MCF 10A (cell line): Measurements from ENCODE around the gene ANKRD12. TPM values are rescaled to one million over a fixed set of nuclear protein-coding genes. Genes with fewer than 3 reads are reported as not detected.

Experiments
- BruUV-seq: library from RNA; stranded (reverse); fragments of 400-500 nt; replicated peaks from 2 replicates; lab custom pipeline; 2021; lab: Mats Ljungman, UMichigan
- CTCF ChIA-PET: fragments of 300-600 bp; sonication (Branson Sonifier 250); formaldehyde crosslinking; extraction: SDS; loops from one replicate; lab custom pipeline; 2021; ENCODE audit warnings: antibody characterized with exemption, inconsistent platforms; lab: Yijun Ruan, JAX
- POLR2A ChIA-PET: fragments of 300-600, 350-650 bp; sonication (Branson Sonifier 250); formaldehyde crosslinking; extraction: SDS; loops from one replicate; lab custom pipeline; 2020; ENCODE audit warnings: antibody characterized with exemption, inconsistent platforms; lab: Yijun Ruan, JAX
- DNase-seq: peaks from one replicate; pipeline ENCODE4 v3.0.0-alpha.2; 2018; ENCODE audit not compliant: unreplicated experiment
- H3K27ac Mint-ChIP-seq: one replicate; pipeline ENCODE4 v1.8.0; 2022; ENCODE audit warnings: mild to moderate bottlenecking, low read depth, mixed read lengths; ENCODE audit not compliant: unreplicated experiment
- H3K27me3 Mint-ChIP-seq: one replicate; pipeline ENCODE4 v1.8.0; 2022; ENCODE audit warnings: mixed read lengths; ENCODE audit not compliant: insufficient read depth, unreplicated experiment
- H3K36me3 Mint-ChIP-seq: one replicate; pipeline ENCODE4 v1.8.0; 2022; ENCODE audit warnings: mild to moderate bottlenecking, moderate library complexity, mixed read lengths; ENCODE audit not compliant: insufficient read depth, unreplicated experiment
- H3K4me1 Mint-ChIP-seq: one replicate; pipeline ENCODE4 v1.8.0; 2022; ENCODE audit warnings: mixed read lengths; ENCODE audit not compliant: insufficient read depth, unreplicated experiment
- H3K4me3 Mint-ChIP-seq: one replicate; pipeline ENCODE4 v1.8.0; 2022; ENCODE audit warnings: mild to moderate bottlenecking, moderate library complexity, mixed read lengths; ENCODE audit not compliant: unreplicated experiment
- H3K9me3 Mint-ChIP-seq: one replicate; pipeline ENCODE4 v1.8.0; 2022; ENCODE audit warnings: mixed read lengths; ENCODE audit not compliant: unreplicated experiment
- CTCF ChIP-seq: fragments of 200-600 bp; IDR thresholded peaks from one replicate; pipeline ENCODE4 v1.8.0; 2022; ENCODE audit warnings: antibody characterized with exemption, mild to moderate bottlenecking; ENCODE audit not compliant: unreplicated experiment
- intact Hi-C: fragments of 100-400 bp; cut with micrococcal nuclease; formaldehyde crosslinking; loops from 2 replicates; pipeline ENCODE4 v1.14.1; 2022
- total RNA-seq: library from RNA; stranded (reverse); gene quantifications from 2 replicates; pipeline ENCODE4 v1.2.3, GENCODE V29; 2022

The ANKRD12 gene
- total RNA-seq, 1 experiment from 2014 or later: 25.3 TPM

GRCh38 chr18:9323750-9324445 lies 187.3 kb downstream of the ANKRD12 start:
- CTCF ChIA-PET: no interaction called here
- no TSS peak for BruUV-seq
- peak; percentile 72 for DNase-seq
- no peaks in the 10 kb centered on the region for H3K36me3 Mint-ChIP-seq
- H3K4me1 Mint-ChIP-seq: peaks cover 19% of the 10 kb centered on the region
- H3K9me3 Mint-ChIP-seq: peaks cover 6% of the 10 kb centered on the region
- intact Hi-C loops: no loop called here
- POLR2A ChIA-PET: interaction anchor here (0.6 to 0.8 kb wide), 2 partner anchors 8 to 111 kb away, joined by 3 to 5 read pairs; no protein-coding TSS in a partner anchor
- no peak overlapping the region for H3K4me3 Mint-ChIP-seq
- H3K27me3 Mint-ChIP-seq: no peaks in the 10 kb centered on the region
- TF ChIP-seq CTCF: no peak
- no peak overlapping the region for H3K27ac Mint-ChIP-seq

GRCh38 chr18:9325716-9326115 lies 189.1 kb downstream of the ANKRD12 start:
- H3K4me1 Mint-ChIP-seq: peaks cover 25% of the 10 kb centered on the region
- intact Hi-C loops: no loop called here
- no peak for DNase-seq
- CTCF ChIA-PET: no interaction called here
- POLR2A ChIA-PET: interaction anchor here (0.6 kb wide), 1 partner anchor 63 kb away, joined by 4 read pairs; no protein-coding TSS in a partner anchor
- no TSS peak for BruUV-seq
- H3K27me3 Mint-ChIP-seq: no peaks in the 10 kb centered on the region
- peaks cover 8% of the 10 kb centered on the region for H3K9me3 Mint-ChIP-seq
- TF ChIP-seq CTCF: no peak
- no peaks in the 10 kb centered on the region for H3K36me3 Mint-ChIP-seq
- H3K27ac Mint-ChIP-seq: no peak overlapping the region
- no peak overlapping the region for H3K4me3 Mint-ChIP-seq

- DNase-seq: no peak
- TF ChIP-seq CTCF: no peak
- CTCF ChIA-PET: no interaction called here
- peaks cover 15% of the 10 kb centered on the region for H3K4me1 Mint-ChIP-seq
- peaks cover 8% of the 10 kb centered on the region for H3K9me3 Mint-ChIP-seq
- POLR2A ChIA-PET: no interaction called here
- no peak overlapping the region for H3K27ac Mint-ChIP-seq
- intact Hi-C loops: no loop called here
- no peaks in the 10 kb centered on the region for H3K27me3 Mint-ChIP-seq
- H3K4me3 Mint-ChIP-seq: no peak overlapping the region
- H3K36me3 Mint-ChIP-seq: no peaks in the 10 kb centered on the region
- no TSS peak for BruUV-seq
These were observed 192.2 kb downstream of the ANKRD12 start for GRCh38 chr18:9328776-9329175.

- no peak for DNase-seq
These were observed 192.9 kb downstream of the ANKRD12 start for GRCh38 chr18:9329471-9329870.

More at GRCh38 chr18:9329471-9329870, 192.9 kb downstream of the ANKRD12 start:
- Mint-ChIP-seq H3K4me3 (no peak overlapping the region), H3K4me1 (peaks cover 13% of the 10 kb centered on the region), H3K9me3 (peaks cover 8% of the 10 kb centered on the region), H3K36me3 (no peaks in the 10 kb centered on the region), H3K27ac (no peak overlapping the region), H3K27me3 (no peaks in the 10 kb centered on the region)
- TF ChIP-seq CTCF: no peak
- intact Hi-C loops: no loop called here
- POLR2A ChIA-PET: no interaction called here
- no TSS peak for BruUV-seq
- CTCF ChIA-PET: no interaction called here
